H1 (cell line): ENCODE results near the gene CLIP3. TPM values are rescaled to one million over a fixed set of nuclear protein-coding genes. Genes with fewer than 3 reads are reported as not detected.

Source experiments
- CTCF ChIA-PET: fragments of 300-600 bp; sonication (Branson Sonifier 250); formaldehyde crosslinking; loops from one replicate; lab custom pipeline; 2021; ENCODE audit not compliant: partially characterized antibody; lab: Charles Lee
- POLR2A ChIA-PET: fragments of 300-600 bp; sonication (Branson Sonifier 250); formaldehyde crosslinking; loops from one replicate; lab custom pipeline; 2021; ENCODE audit warnings: inconsistent platforms; ENCODE audit not compliant: partially characterized antibody; lab: Charles Lee
- DNase-seq, 2 experiments: peaks; one replicate each; pipeline versions ENCODE4 v3.0.0 to v3.0.0-alpha.2; 2010 to 2022; ENCODE audit warnings: low spot score in 2 of 2, low read depth in 1 of 2, mixed read lengths in 1 of 2
- FAIRE-seq: peaks from 2 replicates; lab custom pipeline; 2011; peaks lifted over from hg19 to GRCh38; lab: Jason Lieb, UNC
- H2AFZ ChIP-seq: 2 replicates; pipeline ENCODE4 v1.8.1; 2012; ENCODE audit warnings: low read length, inconsistent platforms
- H2AK5ac ChIP-seq: 2 replicates; pipeline ENCODE4 v1.6.1; 2013; ENCODE audit warnings: low read depth, low read length
- H2BK120ac ChIP-seq: replicated peaks from 2 replicates; pipeline ENCODE3; 2013; ENCODE audit warnings: low read depth, low read length, inconsistent platforms
- H2BK12ac ChIP-seq: 2 replicates; pipeline ENCODE4 v1.6.1; 2013; ENCODE audit warnings: low read depth, low read length
- H2BK15ac ChIP-seq: 2 replicates; pipeline ENCODE4 v1.6.1; 2013; ENCODE audit warnings: low read length
- H2BK20ac ChIP-seq: 2 replicates; pipeline ENCODE4 v1.6.1; 2013; ENCODE audit warnings: low read length
- H2BK5ac ChIP-seq: 2 replicates; pipeline ENCODE4 v1.6.1; 2013; ENCODE audit warnings: low read depth, low read length
- H3K14ac ChIP-seq: 2 replicates; pipeline ENCODE4 v1.6.1; 2013; ENCODE audit warnings: inconsistent platforms; ENCODE audit not compliant: insufficient read length
- H3K18ac ChIP-seq: 2 replicates; pipeline ENCODE4 v1.6.1; 2013; ENCODE audit warnings: low read length; ENCODE audit errors: extremely low read depth
- H3K23ac ChIP-seq: 2 replicates; pipeline ENCODE4 v1.6.1; 2013; ENCODE audit warnings: inconsistent platforms; ENCODE audit not compliant: insufficient read length
- H3K23me2 ChIP-seq: 2 replicates; pipeline ENCODE4 v1.6.1; 2013; ENCODE audit warnings: low read depth, low read length
- H3K27ac ChIP-seq: 2 replicates; pipeline ENCODE4 v1.6.1; 2011; ENCODE audit warnings: low read depth, low read length, inconsistent platforms
- H3K27me3 ChIP-seq, 4 experiments: replicated peaks in 1 of 4; 1 replicate in 1 of 4; 2 replicates in 3 of 4; pipeline versions ENCODE4 v1.6.1 to v1.8.1; 2011 to 2013; ENCODE audit warnings: low read length in 3 of 4, mild to moderate bottlenecking in 3 of 4, inconsistent platforms in 2 of 4, mixed read lengths in 2 of 4, moderate library complexity in 1 of 4; ENCODE audit not compliant: control insufficient read depth in 3 of 4, insufficient read depth in 3 of 4; ENCODE audit errors: extremely low read depth in 1 of 4
- H3K36me3 ChIP-seq, 4 experiments: 2 replicates each; pipeline versions ENCODE4 v1.6.1 to v1.8.1; 2011 to 2013; ENCODE audit warnings: mild to moderate bottlenecking in 4 of 4, low read length in 3 of 4, moderate library complexity in 2 of 4, control low read depth in 1 of 4, inconsistent platforms in 1 of 4; ENCODE audit not compliant: insufficient read depth in 4 of 4, control insufficient read depth in 2 of 4
- H3K4ac ChIP-seq: replicated peaks from 2 replicates; pipeline ENCODE3; 2013; ENCODE audit warnings: low read length, low read depth, mixed read lengths, inconsistent platforms; ENCODE audit not compliant: insufficient read length
- H3K4me1 ChIP-seq, 4 experiments: replicated peaks in 1 of 4; 1 replicate in 1 of 4; 2 replicates in 3 of 4; pipeline versions ENCODE4 v1.6.1 to v1.8.1; 2011 to 2013; ENCODE audit warnings: low read length in 3 of 4, inconsistent platforms in 2 of 4, mixed read lengths in 1 of 4; ENCODE audit not compliant: insufficient read depth in 4 of 4, control insufficient read depth in 3 of 4
- H3K4me2 ChIP-seq, 2 experiments: 2 replicates each; pipeline versions ENCODE4 v1.6.1 to v1.8.1; 2011 to 2013; ENCODE audit warnings: low read depth in 2 of 2, low read length in 2 of 2, control low read depth in 1 of 2, inconsistent platforms in 1 of 2, mild to moderate bottlenecking in 1 of 2; ENCODE audit not compliant: insufficient read depth in 1 of 2
- H3K4me3 ChIP-seq, 4 experiments: fragments of 200-600, 300-600 bp in 1 of 4; sonication (generic), shearing (Covaris generic), sonication (Bioruptor Twin) in 1 of 4; 2 replicates each; pipeline versions ENCODE4 v1.5.1 to v1.8.1; 2011 to 2016; ENCODE audit warnings: low read length in 4 of 4, low read depth in 3 of 4, control low read depth in 2 of 4, inconsistent platforms in 2 of 4, mild to moderate bottlenecking in 2 of 4, mixed read lengths in 1 of 4, moderate library complexity in 1 of 4; ENCODE audit not compliant: insufficient read depth in 2 of 4; ENCODE audit errors: extremely low read depth in 1 of 4
- H3K56ac ChIP-seq: replicated peaks from 2 replicates; pipeline ENCODE3; 2013; ENCODE audit warnings: low read depth, mild to moderate bottlenecking, mixed read lengths, low read length, inconsistent platforms; ENCODE audit not compliant: insufficient read length
- H3K79me1 ChIP-seq: 2 replicates; pipeline ENCODE4 v1.6.1; 2013; ENCODE audit warnings: low read depth, low read length, control low read depth
- H3K79me2 ChIP-seq, 2 experiments: 2 replicates each; pipeline versions ENCODE4 v1.6.1 to v1.8.1; 2012 to 2013; ENCODE audit warnings: low read length in 2 of 2, mild to moderate bottlenecking in 2 of 2, inconsistent platforms in 1 of 2; ENCODE audit not compliant: insufficient read depth in 2 of 2, control insufficient read depth in 1 of 2
- H3K9ac ChIP-seq, 4 experiments: replicated peaks in 1 of 4; 1 replicate in 1 of 4; 2 replicates in 3 of 4; pipeline versions ENCODE4 v1.6.1 to v1.8.1; 2011 to 2013; ENCODE audit warnings: low read depth in 3 of 4, low read length in 3 of 4, control low read depth in 2 of 4, mild to moderate bottlenecking in 2 of 4, moderate library complexity in 2 of 4, inconsistent platforms in 1 of 4; ENCODE audit errors: extremely low read depth in 1 of 4
- H3K9me3 ChIP-seq, 2 experiments: 2 replicates each; pipeline versions ENCODE4 v1.6.1 to v1.8.1; 2012 to 2013; ENCODE audit warnings: mild to moderate bottlenecking in 2 of 2, moderate library complexity in 2 of 2, control low read depth in 1 of 2, inconsistent platforms in 1 of 2, low read depth in 1 of 2, low read length in 1 of 2, mixed read lengths in 1 of 2; ENCODE audit not compliant: insufficient read depth in 2 of 2
- H4K20me1 ChIP-seq, 2 experiments: replicated peaks in 1 of 2; 2 replicates each; pipeline versions ENCODE3 to v1.8.1; 2011 to 2013; ENCODE audit warnings: inconsistent platforms in 2 of 2, low read length in 2 of 2, mild to moderate bottlenecking in 1 of 2; ENCODE audit not compliant: insufficient read depth in 2 of 2, control insufficient read depth in 1 of 2
- H4K5ac ChIP-seq: 2 replicates; pipeline ENCODE4 v1.6.1; 2013; ENCODE audit warnings: low read length, low read depth, mixed read lengths, inconsistent platforms; ENCODE audit not compliant: insufficient read length
- H4K8ac ChIP-seq: 2 replicates; pipeline ENCODE4 v1.8.0; 2013; ENCODE audit warnings: mild to moderate bottlenecking, moderate library complexity, low read length, inconsistent platforms; ENCODE audit not compliant: insufficient read depth; ENCODE audit errors: extremely low read depth
- H4K91ac ChIP-seq: replicated peaks from 2 replicates; pipeline ENCODE3; 2013; ENCODE audit warnings: low read length, mixed read lengths, inconsistent platforms; ENCODE audit not compliant: insufficient read length
- HDAC6 ChIP-seq: IDR thresholded peaks from one replicate; pipeline ENCODE4 v1.7.1; 2012; ENCODE audit warnings: low read depth, mild to moderate bottlenecking, inconsistent platforms, low read length, moderate library complexity
- POLR2A ChIP-seq, 2 experiments: IDR thresholded peaks; 1 replicate in 1 of 2; 2 replicates in 1 of 2; pipeline ENCODE4 v1.6.1; 2011; ENCODE audit warnings: low read depth in 2 of 2, low read length in 2 of 2, mild to moderate bottlenecking in 2 of 2; ENCODE audit errors: control extremely low read depth in 1 of 2
- POLR2AphosphoS5 ChIP-seq: IDR thresholded peaks from 2 replicates; pipeline ENCODE4 v1.6.1; 2011; ENCODE audit warnings: low read depth, low read length
- POU5F1 ChIP-seq: IDR thresholded peaks from 2 replicates; pipeline ENCODE4 v1.6.1; 2011; ENCODE audit warnings: low read depth, mild to moderate bottlenecking, low read length, moderate library complexity
- RBBP5 ChIP-seq: IDR thresholded peaks from 2 replicates; pipeline ENCODE4 v1.7.1; 2012; ENCODE audit warnings: low read depth, mild to moderate bottlenecking, inconsistent platforms, low read length, moderate library complexity, borderline replicate concordance
- RNF2 ChIP-seq: fragments of 200-900, 300-1000 bp; sonication (generic); IDR thresholded peaks from 2 replicates; pipeline ENCODE4 v1.7.1; 2016; ENCODE audit warnings: borderline replicate concordance, low read depth, mild to moderate bottlenecking, antibody characterized with exemption, low read length; ENCODE audit not compliant: poor library complexity, severe bottlenecking; ENCODE audit errors: missing control alignments
- SIRT6 ChIP-seq: IDR thresholded peaks from one replicate; pipeline ENCODE4 v1.7.1; 2012; ENCODE audit warnings: low read length, inconsistent platforms
- TAF7 ChIP-seq: optimal IDR thresholded peaks from 2 replicates; pipeline ENCODE3; 2011; ENCODE audit warnings: low read depth, mild to moderate bottlenecking, inconsistent platforms, low read length, moderate library complexity, borderline replicate concordance
- TEAD4 ChIP-seq: IDR thresholded peaks from 2 replicates; pipeline ENCODE4 v1.6.1; 2012; ENCODE audit warnings: low read depth, low read length, inconsistent platforms, mixed read lengths
- YY1 ChIP-seq: IDR thresholded peaks from 2 replicates; pipeline ENCODE4 v1.6.1; 2011; ENCODE audit warnings: low read depth, mild to moderate bottlenecking, low read length
- WGBS, 2 experiments: shearing (Covaris generic) in 1 of 2; methylation state at CpG; one replicate each; pipeline versions ENCODE4 v1.1.6 to v1.1.7; 2013 to 2015; ENCODE audit warnings: low lambda C conversion rate in 2 of 2, mixed read lengths in 2 of 2, inconsistent platforms in 1 of 2, low coverage in 1 of 2, missing lambda C conversion rate in 1 of 2; ENCODE audit not compliant: insufficient replicate concordance in 2 of 2, insufficient coverage in 1 of 2, insufficient read length in 1 of 2; ENCODE audit errors: extremely low coverage in 1 of 2, missing lambda C conversion rate in 1 of 2; 5-methylcytosine and 5-hydroxymethylcytosine counted together
- polyA plus RNA-seq, 7 experiments: library from polyadenylated mRNA; depleted of rRNA in 3 of 7; stranded (reverse) in 5 of 7; unstranded in 2 of 7; fragments of >200 nt in 5 of 7; fragments of 200-250 nt in 2 of 7; gene quantifications; 1 replicate in 5 of 7; 2 replicates in 1 of 7; 4 replicates in 1 of 7; pipeline versions ENCODE4 v1.2.1 to v1.2.3, GENCODE V29; 2011 to 2013; ENCODE audit warnings: missing spikeins in 2 of 7, mixed read lengths in 2 of 7
- total RNA-seq: library from RNA; stranded (reverse); fragmentation: NEBNext Ultra II Directional; extraction: Animal tissue kit (Norgen Biotek cat#: 25700); gene quantifications from 2 replicates; pipeline ENCODE4 v1.2.1, GENCODE V29; 2021

Gene CLIP3
- total and polyA plus RNA-seq, 2 of the 8 experiments (the other 6 are each of a cell fraction or from before 2014, with no cell fraction given), result 5.9 to 21.7 TPM

- FAIRE-seq (no peak), DNase-seq (no peak)
- H3K4me3 ChIP-seq, result no peak overlapping the region
- H2AK5ac ChIP-seq, result no peak overlapping the region
- no peak overlapping the region for H3K27ac ChIP-seq
- whole genome bisulfite sequencing, 2 experiments, result 79% methylated on average over 10 of the region's 10 CpGs; no CpG with 5 or more reads in 1 of the 2 experiments
- H3K18ac ChIP-seq, result no peak overlapping the region
- H3K4me2 ChIP-seq, result no peak overlapping the region
- H4K20me1 ChIP-seq, result peaks cover 0 to under 1% of the 10 kb centered on the region in 2 experiments
- H3K27me3 ChIP-seq, result peaks cover 0 to 6% (median 5%) of the 10 kb centered on the region in 4 experiments; a peak in 4 of 7 replicates
- no peak overlapping the region for H4K8ac ChIP-seq
- H2BK15ac ChIP-seq, result no peak overlapping the region
- H2BK5ac ChIP-seq, result no peak overlapping the region
- H2BK12ac ChIP-seq, result no peak overlapping the region
- peaks cover 0 to 4% (median 1%) of the 10 kb centered on the region in 4 experiments; a peak in 4 of 7 replicates for H3K4me1 ChIP-seq
- CTCF ChIA-PET, result interaction anchor here (0.5 to 1.6 kb wide), 5 partner anchors 12 to 63 kb away, joined by 3 read pairs; partner anchors contain the start of gene SYNE4
- H4K91ac ChIP-seq, result no peak overlapping the region
- H3K23me2 ChIP-seq, result peaks cover 11% of the 10 kb centered on the region; the same call in 1 of the 2 replicates
- H3K9me3 ChIP-seq, result no peaks in the 10 kb centered on the region; a peak in 1 of 4 replicates
- H3K4ac ChIP-seq, result no peak overlapping the region
- H3K14ac ChIP-seq, result no peak overlapping the region
- H3K79me2 ChIP-seq, result peaks cover 0 to 2% of the 10 kb centered on the region in 2 experiments; a peak in 2 of 4 replicates
- no peak overlapping the region for H2AFZ ChIP-seq
- H4K5ac ChIP-seq, result no peak overlapping the region
- POLR2A ChIA-PET, result interaction anchor here (1.0 to 1.3 kb wide), 2 partner anchors 14 to 27 kb away, joined by 3 read pairs; no protein-coding TSS in a partner anchor
- H3K9ac ChIP-seq, result no peak overlapping the region
- no peak overlapping the region for H3K23ac ChIP-seq
- H3K56ac ChIP-seq, result no peak overlapping the region
- no peak overlapping the region for H2BK120ac ChIP-seq
- H2BK20ac ChIP-seq, result no peak overlapping the region
- peaks cover 4% of the 10 kb centered on the region for H3K79me1 ChIP-seq
- no peaks in the 10 kb centered on the region for H3K36me3 ChIP-seq
- TF ChIP-seq RNF2 (no peak), POLR2AphosphoS5 (no peak), POU5F1 (no peak), TEAD4 (no peak), SIRT6 (no peak), TAF7 (no peak), YY1 (no peak), RBBP5 (no peak), POLR2A (IDR thresholded peaks at IDR 0.05; ENCODE audit: control extremely low read depth in 1 of 2, low read depth in 2 of 2, low read length in 2 of 2) (no peak), HDAC6 (no peak)
Measured at GRCh38 chr19:35990771-35991730, 41.6 kb downstream of the CLIP3 start.
